ENCODE results near the gene PAQR7.

The PAQR7 gene

DNA sequence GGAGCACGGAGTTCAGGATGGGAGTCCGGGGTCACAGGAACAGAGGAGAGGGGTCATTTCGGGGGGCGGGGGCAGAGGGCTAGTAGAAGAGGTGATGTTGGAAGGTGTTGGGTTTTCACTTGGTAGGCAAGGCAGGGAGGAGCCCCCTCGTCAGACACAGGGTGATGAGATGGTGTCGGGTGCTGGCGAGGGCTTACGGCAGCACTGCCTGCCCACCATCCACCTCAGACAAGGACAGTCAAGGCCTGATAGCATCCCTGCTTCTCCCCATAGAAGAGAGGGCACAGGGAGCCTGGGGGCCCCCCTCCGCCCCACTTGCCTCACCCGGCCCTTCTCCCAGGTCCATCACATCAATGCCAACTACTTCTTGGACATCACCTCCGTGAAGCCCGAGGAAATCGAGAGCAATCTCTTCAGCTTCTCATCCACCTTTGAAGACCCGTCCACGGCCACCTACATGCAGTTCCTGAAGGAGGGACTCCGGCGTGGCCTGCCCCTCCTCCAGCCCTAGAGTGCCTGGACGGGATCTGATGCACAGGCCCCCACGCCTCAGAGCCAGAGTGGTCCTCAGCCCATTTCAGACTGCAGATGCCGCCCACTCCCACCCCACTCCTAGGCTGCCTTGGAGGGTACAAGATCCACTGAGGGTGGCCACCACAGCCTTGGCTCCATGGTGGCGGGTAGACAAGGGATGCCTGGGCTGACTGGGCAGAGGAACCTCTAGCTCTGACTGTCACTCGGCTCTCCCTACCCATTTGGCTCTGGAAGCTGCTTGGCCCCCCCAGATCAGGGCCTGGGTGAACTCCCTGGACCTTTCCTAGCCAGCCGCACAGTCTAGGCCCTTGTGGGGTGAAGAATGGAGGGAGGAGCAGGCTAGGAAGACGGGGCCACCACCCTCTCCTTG, 60.0 kb downstream of the PAQR7 start:
- no peak for DNase-seq

DNA sequence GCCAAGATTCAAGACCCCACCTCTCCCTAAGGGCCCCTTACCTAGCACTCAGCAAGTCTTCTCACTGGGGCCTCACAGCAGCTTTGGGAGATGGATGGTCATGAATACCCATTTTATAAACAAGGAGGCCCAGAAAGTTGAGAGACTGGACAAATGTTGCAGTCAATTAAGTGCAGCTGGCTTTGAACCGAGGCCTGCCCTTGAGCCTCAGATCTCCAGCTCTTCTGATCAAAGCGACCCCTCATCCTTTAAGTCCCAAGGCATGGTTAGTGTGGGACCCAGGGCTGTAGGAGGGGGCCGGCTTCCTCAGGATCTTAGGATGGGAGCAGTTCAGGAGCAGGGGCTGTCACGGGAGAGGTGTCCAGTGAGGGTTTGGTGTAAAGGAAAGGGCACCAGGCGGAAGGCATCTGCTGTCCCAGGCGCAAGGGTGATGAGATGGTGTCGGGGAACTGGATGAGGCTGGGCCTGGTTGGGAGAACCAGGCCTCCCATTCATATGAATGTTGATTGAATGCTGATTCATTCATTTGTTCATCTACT, 60.9 kb downstream of the PAQR7 start:
- no peak for DNase-seq

DNA sequence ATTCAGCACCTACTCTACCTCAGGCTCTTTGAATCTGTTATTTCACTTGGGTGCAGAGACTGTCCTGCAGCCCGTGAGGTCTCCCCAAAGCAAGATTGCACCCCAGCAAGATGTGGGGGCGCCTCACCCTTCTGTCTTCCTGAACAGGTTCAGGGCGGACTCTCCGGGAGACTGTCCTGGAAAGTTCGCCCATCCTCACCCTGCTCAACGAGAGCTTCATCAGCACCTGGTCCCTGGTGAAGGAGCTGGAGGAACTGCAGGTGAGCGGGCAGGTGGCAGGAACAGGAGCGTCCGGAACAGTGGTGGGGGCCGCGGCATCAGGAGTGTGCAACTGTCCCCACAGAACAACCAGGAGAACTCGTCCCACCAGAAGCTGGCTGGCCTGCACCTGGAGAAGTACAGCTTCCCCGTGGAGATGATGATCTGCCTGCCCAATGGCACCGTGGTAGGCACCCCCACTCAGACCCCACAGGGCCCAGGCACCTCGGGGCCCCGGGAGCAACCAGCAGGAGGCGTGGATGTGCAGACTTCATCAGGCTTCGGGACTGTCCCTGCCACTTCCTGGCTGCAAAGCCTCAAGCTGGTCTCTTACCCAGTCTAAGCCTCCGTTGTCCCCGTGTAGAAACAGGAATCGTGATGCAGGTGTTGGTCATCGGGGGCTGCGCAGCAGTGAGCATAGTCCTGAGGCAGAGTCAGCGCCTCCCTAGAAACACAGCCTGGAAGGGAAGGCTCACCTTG, 61.6 kb downstream of the PAQR7 start:
- no peak for DNase-seq

GRCh38 chr1:25813071-25813733, 62.3 kb downstream of the PAQR7 start:
- DNase-seq, result no peak
